ENCODE measurements around the gene MITF. TPM values are rescaled to one million over a fixed set of nuclear protein-coding genes. Genes with fewer than 3 reads are reported as not detected.

The MITF gene
- total RNA-seq, 1 experiment from 2014 or later: 1.9 TPM

DNA sequence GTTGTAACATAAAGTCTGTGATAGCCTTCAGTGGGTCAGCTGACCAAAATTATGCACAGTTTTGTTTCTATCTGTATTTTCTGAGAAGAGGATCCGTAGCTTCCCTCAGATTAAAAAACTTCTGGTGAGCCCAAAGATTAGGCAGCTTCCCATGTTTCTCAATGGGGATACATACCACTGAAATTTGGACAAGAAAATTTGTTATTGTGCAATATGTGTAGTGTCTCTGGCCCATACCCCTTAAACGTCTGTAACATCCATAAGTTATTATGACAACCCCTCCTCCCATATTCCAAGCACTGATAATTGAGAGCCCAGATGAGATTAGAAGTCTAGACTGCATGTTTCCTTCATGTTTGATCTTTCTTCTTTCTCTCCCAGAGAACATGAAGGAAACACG is 1.9 kb upstream of the MITF start:
- H2AFZ ChIP-seq (ENCODE audit: low read depth, low read length, poor library complexity, severe bottlenecking): no peak overlapping the region
- RAD21 ChIA-PET (ENCODE audit: low non-redundant PET in 1 of 2, low total read pairs in 2 of 2, uncharacterized antibody in 2 of 2, unreplicated experiment in 2 of 2): no interaction called here
- H3K4me2 ChIP-seq (ENCODE audit: low read length): no peak overlapping the region
- H3K36me3 ChIP-seq (ENCODE audit: control insufficient read depth in 1 of 2, insufficient read depth in 2 of 2, low read length in 2 of 2): no peaks in the 10 kb centered on the region
- peaks cover 14% of the 10 kb centered on the region; the same call in 1 of the 2 replicates for H3K27me3 ChIP-seq (ENCODE audit: insufficient read depth, low read length)
- H3K27ac ChIP-seq (ENCODE audit: low read depth, low read length): no peak overlapping the region
- peaks cover 0 to 18% of the 10 kb centered on the region in 2 experiments; a peak in 2 of 4 replicates for H3K4me1 ChIP-seq (ENCODE audit: control insufficient read depth in 1 of 2, insufficient read depth in 2 of 2, low read length in 2 of 2)
- H3K79me2 ChIP-seq (ENCODE audit: insufficient read depth, low read length): no peaks in the 10 kb centered on the region
- H3K9ac ChIP-seq (ENCODE audit: low read length): no peak overlapping the region
- no peak for DNase-seq (ENCODE audit: low read depth, low spot score)
- TF ChIP-seq POLR2A (IDR thresholded peaks at IDR 0.05; ENCODE audit: borderline replicate concordance, extremely low read depth, insufficient read depth, insufficient read length) (no peak), CBX3 (IDR thresholded peaks at IDR 0.05; ENCODE audit: low read depth) (no peak), ZFX (IDR thresholded peaks at IDR 0.05) (no peak), TCF7L2 (IDR thresholded peaks at IDR 0.05; ENCODE audit: borderline replicate concordance, extremely low read depth, insufficient read depth, insufficient read length) (no peak), SRF (IDR thresholded peaks at IDR 0.05; ENCODE audit: low read depth) (no peak)
- ATAC-seq: no peak
- intact Hi-C loops (cut with micrococcal nuclease): no loop called here
- POLR2A ChIA-PET: no interaction called here
- CTCF ChIA-PET: no interaction called here
- no peaks in the 10 kb centered on the region for H4K20me1 ChIP-seq (ENCODE audit: insufficient read depth)
- no TSS peak for BruUV-seq (replicated peaks)
- no peaks in the 10 kb centered on the region for H3K9me3 ChIP-seq (ENCODE audit: control insufficient read depth in 1 of 2, insufficient read depth in 1 of 2, low read depth in 1 of 2, low read length in 2 of 2)
- no peak overlapping the region for H3K4me3 ChIP-seq (replicated peaks in 1 of 2; ENCODE audit: low read depth in 1 of 2, low read length in 2 of 2)
- no peaks in the 10 kb centered on the region for H3K9me2 ChIP-seq (ENCODE audit: insufficient read depth)

DNA sequence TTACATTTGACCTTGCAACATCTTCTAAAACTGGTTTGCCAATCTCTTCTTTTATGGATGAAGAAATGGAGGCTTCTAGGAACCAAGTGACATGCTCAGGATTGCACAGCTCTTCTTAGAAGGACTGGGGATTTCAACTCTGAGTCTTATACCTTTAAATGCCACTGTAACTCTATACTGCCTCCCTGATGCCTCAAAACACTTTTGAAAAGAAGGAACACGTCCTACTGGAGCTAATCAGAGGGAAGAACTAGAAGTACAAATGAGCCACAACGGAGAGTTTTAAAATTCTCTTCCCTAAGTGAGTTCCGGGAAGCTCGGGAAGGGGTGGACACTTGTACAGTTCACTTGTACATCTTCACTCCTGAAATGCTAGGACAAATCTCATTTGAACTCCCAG is 949 bp upstream of the MITF start:
- CTCF ChIA-PET: no interaction called here

More for the DNA sequence above, 949 bp upstream of the MITF start:
- peaks cover 9% of the 10 kb centered on the region; the same call in 1 of the 2 replicates for H3K27me3 ChIP-seq (ENCODE audit: insufficient read depth, low read length)
- BruUV-seq (replicated peaks): no TSS peak
- RAD21 ChIA-PET (ENCODE audit: low non-redundant PET in 1 of 2, low total read pairs in 2 of 2, uncharacterized antibody in 2 of 2, unreplicated experiment in 2 of 2): no interaction called here
- DNase-seq (ENCODE audit: low read depth, low spot score): no peak
- H3K79me2 ChIP-seq (ENCODE audit: insufficient read depth, low read length): no peaks in the 10 kb centered on the region
- no peaks in the 10 kb centered on the region for H3K36me3 ChIP-seq (ENCODE audit: control insufficient read depth in 1 of 2, insufficient read depth in 2 of 2, low read length in 2 of 2)
- no peaks in the 10 kb centered on the region for H3K9me3 ChIP-seq (ENCODE audit: control insufficient read depth in 1 of 2, insufficient read depth in 1 of 2, low read depth in 1 of 2, low read length in 2 of 2)
- intact Hi-C loops (cut with micrococcal nuclease): no loop called here
- H3K4me1 ChIP-seq (ENCODE audit: control insufficient read depth in 1 of 2, insufficient read depth in 2 of 2, low read length in 2 of 2): peaks cover 0 to 18% of the 10 kb centered on the region in 2 experiments; a peak in 2 of 4 replicates
- no peak overlapping the region for H3K9ac ChIP-seq (ENCODE audit: low read length)
- H3K9me2 ChIP-seq (ENCODE audit: insufficient read depth): no peaks in the 10 kb centered on the region
- H4K20me1 ChIP-seq (ENCODE audit: insufficient read depth): no peaks in the 10 kb centered on the region
- POLR2A ChIA-PET: no interaction called here
- H3K4me2 ChIP-seq (ENCODE audit: low read length): peak overlapping the region; percentile 90
- H3K4me3 ChIP-seq (replicated peaks in 1 of 2; ENCODE audit: low read depth in 1 of 2, low read length in 2 of 2): 0 out of 4 replicates have a peak overlapping the region, but pooled peaks of 1 of the 2 experiments have one; percentile 66
- no peak overlapping the region for H3K27ac ChIP-seq (ENCODE audit: low read depth, low read length)
- no peak for ATAC-seq
- TF ChIP-seq ZFX (IDR thresholded peaks at IDR 0.05) (no peak), ATF3 (IDR thresholded peaks at IDR 0.05) (no peak), ELF1 (IDR thresholded peaks at IDR 0.05; ENCODE audit: borderline replicate concordance, low read depth) (no peak), RAD21 (IDR thresholded peaks at IDR 0.05; ENCODE audit: low read depth) (no peak), SP1 (IDR thresholded peaks at IDR 0.05; ENCODE audit: low read depth) (no peak), TCF7L2 (IDR thresholded peaks at IDR 0.05; ENCODE audit: borderline replicate concordance, extremely low read depth, insufficient read depth, insufficient read length) (no peak), EGR1 (IDR thresholded peaks at IDR 0.05; ENCODE audit: low read depth) (no peak), CEBPB (IDR thresholded peaks at IDR 0.05; ENCODE audit: low read depth) (no peak), SIN3A (IDR thresholded peaks at IDR 0.05; ENCODE audit: low read depth) (no peak)
- TF ChIP-seq, protein P1, sequence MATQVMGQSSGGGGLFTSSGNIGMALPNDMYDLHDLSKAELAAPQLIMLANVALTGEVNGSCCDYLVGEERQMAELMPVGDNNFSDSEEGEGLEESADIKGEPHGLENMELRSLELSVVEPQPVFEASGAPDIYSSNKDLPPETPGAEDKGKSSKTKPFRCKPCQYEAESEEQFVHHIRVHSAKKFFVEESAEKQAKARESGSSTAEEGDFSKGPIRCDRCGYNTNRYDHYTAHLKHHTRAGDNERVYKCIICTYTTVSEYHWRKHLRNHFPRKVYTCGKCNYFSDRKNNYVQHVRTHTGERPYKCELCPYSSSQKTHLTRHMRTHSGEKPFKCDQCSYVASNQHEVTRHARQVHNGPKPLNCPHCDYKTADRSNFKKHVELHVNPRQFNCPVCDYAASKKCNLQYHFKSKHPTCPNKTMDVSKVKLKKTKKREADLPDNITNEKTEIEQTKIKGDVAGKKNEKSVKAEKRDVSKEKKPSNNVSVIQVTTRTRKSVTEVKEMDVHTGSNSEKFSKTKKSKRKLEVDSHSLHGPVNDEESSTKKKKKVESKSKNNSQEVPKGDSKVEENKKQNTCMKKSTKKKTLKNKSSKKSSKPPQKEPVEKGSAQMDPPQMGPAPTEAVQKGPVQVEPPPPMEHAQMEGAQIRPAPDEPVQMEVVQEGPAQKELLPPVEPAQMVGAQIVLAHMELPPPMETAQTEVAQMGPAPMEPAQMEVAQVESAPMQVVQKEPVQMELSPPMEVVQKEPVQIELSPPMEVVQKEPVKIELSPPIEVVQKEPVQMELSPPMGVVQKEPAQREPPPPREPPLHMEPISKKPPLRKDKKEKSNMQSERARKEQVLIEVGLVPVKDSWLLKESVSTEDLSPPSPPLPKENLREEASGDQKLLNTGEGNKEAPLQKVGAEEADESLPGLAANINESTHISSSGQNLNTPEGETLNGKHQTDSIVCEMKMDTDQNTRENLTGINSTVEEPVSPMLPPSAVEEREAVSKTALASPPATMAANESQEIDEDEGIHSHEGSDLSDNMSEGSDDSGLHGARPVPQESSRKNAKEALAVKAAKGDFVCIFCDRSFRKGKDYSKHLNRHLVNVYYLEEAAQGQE (IDR thresholded peaks at IDR 0.05; ENCODE audit: low read depth): no peak
- TF ChIP-seq, protein P2, sequence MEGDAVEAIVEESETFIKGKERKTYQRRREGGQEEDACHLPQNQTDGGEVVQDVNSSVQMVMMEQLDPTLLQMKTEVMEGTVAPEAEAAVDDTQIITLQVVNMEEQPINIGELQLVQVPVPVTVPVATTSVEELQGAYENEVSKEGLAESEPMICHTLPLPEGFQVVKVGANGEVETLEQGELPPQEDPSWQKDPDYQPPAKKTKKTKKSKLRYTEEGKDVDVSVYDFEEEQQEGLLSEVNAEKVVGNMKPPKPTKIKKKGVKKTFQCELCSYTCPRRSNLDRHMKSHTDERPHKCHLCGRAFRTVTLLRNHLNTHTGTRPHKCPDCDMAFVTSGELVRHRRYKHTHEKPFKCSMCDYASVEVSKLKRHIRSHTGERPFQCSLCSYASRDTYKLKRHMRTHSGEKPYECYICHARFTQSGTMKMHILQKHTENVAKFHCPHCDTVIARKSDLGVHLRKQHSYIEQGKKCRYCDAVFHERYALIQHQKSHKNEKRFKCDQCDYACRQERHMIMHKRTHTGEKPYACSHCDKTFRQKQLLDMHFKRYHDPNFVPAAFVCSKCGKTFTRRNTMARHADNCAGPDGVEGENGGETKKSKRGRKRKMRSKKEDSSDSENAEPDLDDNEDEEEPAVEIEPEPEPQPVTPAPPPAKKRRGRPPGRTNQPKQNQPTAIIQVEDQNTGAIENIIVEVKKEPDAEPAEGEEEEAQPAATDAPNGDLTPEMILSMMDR (IDR thresholded peaks at IDR 0.05 in 2 of 3, conservative IDR thresholded peaks at IDR 0.05 in 1 of 3; ENCODE audit: borderline replicate concordance in 1 of 3, insufficient read depth in 1 of 3, low read depth in 2 of 3, low read length in 2 of 3): no peak
- peak overlapping the region; percentile 77 for H2AFZ ChIP-seq (ENCODE audit: low read depth, low read length, poor library complexity, severe bottlenecking)

Data from HCT116 (cell line).